ENCODE results near the gene KLF13.

The KLF13 gene

DNA sequence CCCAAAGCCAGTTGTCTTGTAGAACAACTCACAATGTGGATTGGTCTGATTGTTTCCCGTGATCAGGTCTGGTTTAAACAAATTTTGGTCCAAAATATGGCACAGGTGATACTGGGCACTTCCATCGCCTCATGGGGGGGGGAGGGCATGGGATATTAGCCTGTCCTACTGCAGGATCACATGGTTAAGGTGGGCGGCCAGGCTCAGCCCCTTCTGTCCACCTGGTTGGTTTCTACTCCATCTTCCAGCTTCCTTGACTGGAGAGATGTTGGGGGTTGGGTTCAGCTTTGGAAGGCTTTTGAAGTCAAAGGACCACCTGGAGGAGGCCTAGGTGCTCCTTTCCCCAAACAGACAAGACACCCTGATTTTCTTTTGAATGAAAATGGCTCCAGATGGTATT lies 7.2 kb downstream of the KLF13 start:
- Histone ChIP-seq H3K27ac (replicated peaks) (no peak overlapping the region), H3K4me3 (replicated peaks; ENCODE audit: insufficient read depth, low read length) (no peak overlapping the region)

DNA sequence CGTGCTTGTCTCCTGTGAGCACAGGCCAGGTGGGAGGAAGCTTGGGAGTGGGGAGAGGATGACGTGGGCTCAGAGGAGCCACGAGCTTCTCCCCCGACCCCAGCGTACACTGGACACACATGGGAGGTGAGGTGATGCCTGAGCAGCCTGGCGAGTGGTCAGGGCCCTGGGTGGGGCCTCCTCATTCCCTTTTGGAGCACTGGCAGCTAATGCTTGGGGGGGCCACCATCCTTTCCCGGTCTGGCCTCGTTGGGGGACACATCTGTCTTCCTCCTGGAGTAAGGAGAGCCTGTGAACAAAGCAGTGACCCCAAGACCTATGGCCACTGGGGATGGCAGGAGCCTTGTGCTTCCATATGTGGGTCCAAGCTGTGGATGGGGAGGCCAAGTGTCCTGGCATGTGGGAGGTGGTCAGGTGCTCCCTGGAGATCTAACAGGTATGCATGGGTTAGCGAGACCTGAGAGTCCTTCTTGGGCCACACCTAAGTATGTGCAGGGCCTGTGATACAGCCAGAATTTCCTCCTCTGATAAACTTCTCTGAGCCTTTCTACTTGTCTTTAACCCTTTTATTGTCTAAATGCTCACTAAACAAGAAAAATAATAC lies 9.5 kb downstream of the KLF13 start:
- DNase-seq (ENCODE audit: low read depth in 1 of 2, low spot score in 1 of 2), result no peak
- Histone ChIP-seq H3K27ac (replicated peaks) (no peak overlapping the region), H3K27me3 (ENCODE audit: insufficient read depth, poor library complexity, severe bottlenecking) (no peaks in the 10 kb centered on the region), H3K4me3 (replicated peaks; ENCODE audit: insufficient read depth, low read length) (no peak overlapping the region)
- TF ChIP-seq GABPA (IDR thresholded peaks at IDR 0.05; ENCODE audit: low read depth), result no peak
- no peak for TF ChIP-seq POLR2AphosphoS5 (IDR thresholded peaks at IDR 0.05; ENCODE audit: low read depth)
- TF ChIP-seq, protein P1, sequence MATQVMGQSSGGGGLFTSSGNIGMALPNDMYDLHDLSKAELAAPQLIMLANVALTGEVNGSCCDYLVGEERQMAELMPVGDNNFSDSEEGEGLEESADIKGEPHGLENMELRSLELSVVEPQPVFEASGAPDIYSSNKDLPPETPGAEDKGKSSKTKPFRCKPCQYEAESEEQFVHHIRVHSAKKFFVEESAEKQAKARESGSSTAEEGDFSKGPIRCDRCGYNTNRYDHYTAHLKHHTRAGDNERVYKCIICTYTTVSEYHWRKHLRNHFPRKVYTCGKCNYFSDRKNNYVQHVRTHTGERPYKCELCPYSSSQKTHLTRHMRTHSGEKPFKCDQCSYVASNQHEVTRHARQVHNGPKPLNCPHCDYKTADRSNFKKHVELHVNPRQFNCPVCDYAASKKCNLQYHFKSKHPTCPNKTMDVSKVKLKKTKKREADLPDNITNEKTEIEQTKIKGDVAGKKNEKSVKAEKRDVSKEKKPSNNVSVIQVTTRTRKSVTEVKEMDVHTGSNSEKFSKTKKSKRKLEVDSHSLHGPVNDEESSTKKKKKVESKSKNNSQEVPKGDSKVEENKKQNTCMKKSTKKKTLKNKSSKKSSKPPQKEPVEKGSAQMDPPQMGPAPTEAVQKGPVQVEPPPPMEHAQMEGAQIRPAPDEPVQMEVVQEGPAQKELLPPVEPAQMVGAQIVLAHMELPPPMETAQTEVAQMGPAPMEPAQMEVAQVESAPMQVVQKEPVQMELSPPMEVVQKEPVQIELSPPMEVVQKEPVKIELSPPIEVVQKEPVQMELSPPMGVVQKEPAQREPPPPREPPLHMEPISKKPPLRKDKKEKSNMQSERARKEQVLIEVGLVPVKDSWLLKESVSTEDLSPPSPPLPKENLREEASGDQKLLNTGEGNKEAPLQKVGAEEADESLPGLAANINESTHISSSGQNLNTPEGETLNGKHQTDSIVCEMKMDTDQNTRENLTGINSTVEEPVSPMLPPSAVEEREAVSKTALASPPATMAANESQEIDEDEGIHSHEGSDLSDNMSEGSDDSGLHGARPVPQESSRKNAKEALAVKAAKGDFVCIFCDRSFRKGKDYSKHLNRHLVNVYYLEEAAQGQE (IDR thresholded peaks at IDR 0.05; ENCODE audit: insufficient replicate concordance, low read depth), result no peak
- no peak for TF ChIP-seq SPI1 (IDR thresholded peaks at IDR 0.05; ENCODE audit: borderline replicate concordance, low read depth)
- TF ChIP-seq, protein P2, sequence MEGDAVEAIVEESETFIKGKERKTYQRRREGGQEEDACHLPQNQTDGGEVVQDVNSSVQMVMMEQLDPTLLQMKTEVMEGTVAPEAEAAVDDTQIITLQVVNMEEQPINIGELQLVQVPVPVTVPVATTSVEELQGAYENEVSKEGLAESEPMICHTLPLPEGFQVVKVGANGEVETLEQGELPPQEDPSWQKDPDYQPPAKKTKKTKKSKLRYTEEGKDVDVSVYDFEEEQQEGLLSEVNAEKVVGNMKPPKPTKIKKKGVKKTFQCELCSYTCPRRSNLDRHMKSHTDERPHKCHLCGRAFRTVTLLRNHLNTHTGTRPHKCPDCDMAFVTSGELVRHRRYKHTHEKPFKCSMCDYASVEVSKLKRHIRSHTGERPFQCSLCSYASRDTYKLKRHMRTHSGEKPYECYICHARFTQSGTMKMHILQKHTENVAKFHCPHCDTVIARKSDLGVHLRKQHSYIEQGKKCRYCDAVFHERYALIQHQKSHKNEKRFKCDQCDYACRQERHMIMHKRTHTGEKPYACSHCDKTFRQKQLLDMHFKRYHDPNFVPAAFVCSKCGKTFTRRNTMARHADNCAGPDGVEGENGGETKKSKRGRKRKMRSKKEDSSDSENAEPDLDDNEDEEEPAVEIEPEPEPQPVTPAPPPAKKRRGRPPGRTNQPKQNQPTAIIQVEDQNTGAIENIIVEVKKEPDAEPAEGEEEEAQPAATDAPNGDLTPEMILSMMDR (IDR thresholded peaks at IDR 0.05; ENCODE audit: insufficient read depth, low read length), result no peak

More for the DNA sequence above, 7.2 kb downstream of the KLF13 start:
- TF ChIP-seq SPI1 (IDR thresholded peaks at IDR 0.05; ENCODE audit: borderline replicate concordance, low read depth) (no peak), POLR2AphosphoS5 (IDR thresholded peaks at IDR 0.05; ENCODE audit: low read depth) (no peak), GABPA (IDR thresholded peaks at IDR 0.05; ENCODE audit: low read depth) (no peak)
- TF ChIP-seq, protein P2 (IDR thresholded peaks at IDR 0.05; ENCODE audit: insufficient read depth, low read length), result no peak
- TF ChIP-seq, protein P1 (IDR thresholded peaks at IDR 0.05; ENCODE audit: insufficient replicate concordance, low read depth), result no peak
- no peaks in the 10 kb centered on the region for H3K27me3 ChIP-seq (ENCODE audit: insufficient read depth, poor library complexity, severe bottlenecking)
- DNase-seq (ENCODE audit: low read depth in 1 of 2, low spot score in 1 of 2), result no peak

DNA sequence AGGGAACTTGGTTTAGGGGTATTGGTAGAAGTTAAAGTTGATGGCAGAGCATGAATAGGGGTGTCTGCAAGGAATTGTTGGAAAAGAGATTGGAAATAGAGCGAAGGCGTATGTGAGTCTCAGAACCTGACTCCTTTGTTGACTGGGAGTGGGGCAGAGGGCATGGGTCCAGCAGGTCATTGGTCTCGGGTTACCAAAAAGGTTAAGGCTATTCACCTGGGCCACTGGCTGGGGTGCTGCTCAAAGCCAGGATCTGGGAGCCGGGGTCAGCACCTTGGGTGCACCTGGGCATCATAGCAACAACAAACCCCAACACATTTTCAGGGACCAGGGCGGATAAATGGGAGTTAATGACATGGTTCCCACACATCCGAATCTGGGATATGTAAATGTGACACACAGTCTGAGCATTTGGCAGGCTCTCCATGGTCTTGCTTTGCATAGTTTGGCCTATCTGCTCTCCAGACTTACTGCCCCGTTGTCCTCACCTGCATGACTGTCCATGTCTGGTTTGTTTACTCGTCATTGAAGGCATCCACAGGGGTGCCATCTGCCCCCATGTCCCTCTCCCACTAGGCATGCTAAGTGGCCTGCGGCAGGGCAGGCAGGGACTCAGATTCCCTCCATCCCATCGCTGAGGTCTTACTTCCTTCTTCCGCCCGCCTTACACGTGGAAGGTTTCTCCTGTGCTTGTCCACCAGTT lies 10.1 kb downstream of the KLF13 start:
- Histone ChIP-seq H3K4me3 (replicated peaks; ENCODE audit: insufficient read depth, low read length) (no peak overlapping the region), H3K27ac (replicated peaks) (no peak overlapping the region), H3K27me3 (ENCODE audit: insufficient read depth, poor library complexity, severe bottlenecking) (no peaks in the 10 kb centered on the region)
- TF ChIP-seq SPI1 (IDR thresholded peaks at IDR 0.05; ENCODE audit: borderline replicate concordance, low read depth) (no peak), GABPA (IDR thresholded peaks at IDR 0.05; ENCODE audit: low read depth) (no peak), POLR2AphosphoS5 (IDR thresholded peaks at IDR 0.05; ENCODE audit: low read depth) (no peak)
- TF ChIP-seq, protein P2 (IDR thresholded peaks at IDR 0.05; ENCODE audit: insufficient read depth, low read length), result no peak
- TF ChIP-seq, protein P1 (IDR thresholded peaks at IDR 0.05; ENCODE audit: insufficient replicate concordance, low read depth), result no peak
- DNase-seq (ENCODE audit: low read depth in 1 of 2, low spot score in 1 of 2), result no peak

All from HL-60 (cell line).